Measurements from ENCODE around the gene CERS5.
A peak's percentile ranks its signal among the peaks of the same experiment; 100 is the strongest.

Gene CERS5

DNA sequence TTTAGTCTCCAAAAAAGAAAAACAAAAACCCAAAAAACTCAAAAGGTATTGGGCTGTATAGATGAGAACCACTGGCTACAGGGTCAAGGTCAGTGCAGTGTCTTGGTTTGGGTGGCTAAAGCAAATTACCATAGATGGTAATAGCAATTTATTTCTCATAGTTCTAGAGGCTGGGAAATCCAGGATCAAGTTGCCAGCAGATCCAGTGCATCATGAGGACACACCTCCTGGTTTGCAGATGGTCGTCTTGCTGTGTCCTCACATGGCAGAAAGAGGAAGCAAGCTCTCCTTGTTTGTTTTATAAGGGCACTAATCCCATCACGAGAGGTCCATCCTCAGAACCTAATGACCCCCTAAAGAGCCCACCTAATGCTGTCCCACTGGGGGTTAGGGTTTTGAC is 44.0 kb downstream of the CERS5 start:
- DNase-seq = no peak

DNA sequence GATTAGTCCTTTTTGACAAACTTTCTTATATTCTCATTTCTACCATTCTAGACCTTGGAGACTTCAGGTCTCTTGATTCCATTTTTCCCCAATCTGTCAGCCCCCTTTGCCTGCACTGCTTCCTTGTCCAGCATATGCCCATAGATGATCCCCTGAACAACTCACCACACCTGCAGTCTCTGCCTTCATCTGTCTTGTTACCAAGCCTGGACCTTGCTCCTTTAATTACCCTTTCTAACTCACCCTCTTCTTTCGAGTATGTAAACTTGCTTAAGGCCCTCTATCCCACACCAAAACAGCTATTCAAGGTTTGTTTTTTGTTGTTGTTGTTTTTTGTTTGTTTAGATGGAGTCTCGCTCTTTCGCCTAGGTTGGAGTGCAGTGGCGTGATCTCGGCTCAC is 45.5 kb downstream of the CERS5 start:
- DNase-seq = no peak

DNA sequence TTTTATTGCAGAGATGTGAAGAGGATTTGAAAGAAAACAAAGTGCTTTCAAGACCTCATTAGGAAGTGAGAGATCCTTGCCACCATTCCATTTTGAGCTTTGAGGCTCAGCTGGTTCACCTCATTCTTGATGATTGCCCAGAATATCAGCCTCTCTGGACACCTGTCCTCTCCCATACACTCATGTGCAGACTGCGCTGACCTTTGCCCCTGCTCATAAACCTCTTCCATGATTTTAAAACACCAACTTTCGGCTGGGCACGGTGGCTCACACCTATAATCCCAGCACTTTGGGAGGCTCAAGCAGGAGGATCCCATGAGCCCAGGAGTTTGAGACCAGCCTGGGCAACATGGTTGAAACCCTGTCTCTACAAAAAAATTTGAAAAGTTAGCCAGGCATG is 46.2 kb downstream of the CERS5 start:
- DNase-seq = no peak

DNA sequence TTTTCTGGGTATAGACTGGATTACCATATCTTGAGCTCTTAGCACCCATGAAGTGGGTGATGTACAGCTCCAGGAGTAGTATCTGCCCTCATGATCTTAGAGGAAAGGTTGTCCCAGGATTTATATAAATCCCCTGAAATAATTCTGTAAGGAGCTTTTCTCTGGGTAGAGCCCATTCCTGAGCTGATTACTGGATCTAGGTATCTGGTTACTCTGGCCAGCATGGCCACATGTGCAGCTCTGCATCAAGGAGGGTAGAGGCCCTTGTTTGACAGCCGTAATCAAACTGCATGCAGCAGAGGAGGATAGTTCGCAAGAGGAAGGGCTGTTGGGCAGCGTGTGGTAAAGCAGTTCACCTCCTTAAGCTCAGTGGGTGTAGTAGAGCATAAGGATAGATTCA is 46.6 kb downstream of the CERS5 start:
- no peak for DNase-seq

DNA sequence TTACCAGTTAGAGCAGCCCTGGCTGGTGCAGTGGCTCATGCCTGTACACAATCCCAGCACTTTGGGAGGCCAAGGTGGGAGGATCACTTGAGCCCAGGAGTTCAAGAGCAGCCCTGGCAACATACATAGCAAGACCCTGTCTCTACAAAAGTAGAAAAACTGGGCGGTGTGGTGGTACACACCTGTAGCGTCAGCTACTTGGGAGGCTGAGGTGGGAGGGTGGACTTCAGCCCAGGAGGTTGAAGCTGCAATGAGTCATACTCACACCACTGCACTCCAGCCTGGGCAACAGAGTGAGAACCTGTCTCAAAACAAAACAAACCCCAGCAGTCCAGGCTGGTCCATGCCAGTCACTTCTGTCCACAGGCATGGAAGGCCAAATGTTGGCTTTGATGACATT is 47.8 kb downstream of the CERS5 start:
- no peak for DNase-seq

DNA sequence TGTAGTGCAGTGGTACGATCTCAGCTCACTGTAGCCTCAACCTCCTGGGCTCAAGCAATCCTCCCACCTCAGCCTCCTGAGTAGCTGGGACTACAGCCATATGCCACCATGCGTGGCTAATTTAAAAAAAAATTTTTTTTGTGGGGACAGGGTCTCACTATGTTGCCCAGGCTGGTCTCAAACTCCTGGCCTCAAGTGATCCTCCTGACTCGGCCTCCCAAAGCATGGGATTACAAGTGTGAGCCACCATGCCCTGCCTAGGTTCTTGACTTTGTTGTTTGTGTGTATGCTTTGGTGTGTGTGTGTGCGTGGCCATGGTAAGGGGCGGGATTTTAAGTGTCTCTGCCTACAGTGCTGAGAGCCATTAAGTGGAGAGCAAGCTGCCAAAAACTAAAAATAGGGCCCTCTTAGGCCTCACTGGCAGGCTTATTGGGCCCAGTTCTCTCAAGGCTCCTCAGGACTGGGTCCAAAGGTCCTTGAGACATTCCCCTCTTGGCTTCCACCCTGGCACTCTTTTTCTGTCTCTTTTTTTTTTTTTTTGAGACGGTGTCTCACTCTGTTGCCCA is 50.0 kb downstream of the CERS5 start:
- DNase-seq = no peak

DNA sequence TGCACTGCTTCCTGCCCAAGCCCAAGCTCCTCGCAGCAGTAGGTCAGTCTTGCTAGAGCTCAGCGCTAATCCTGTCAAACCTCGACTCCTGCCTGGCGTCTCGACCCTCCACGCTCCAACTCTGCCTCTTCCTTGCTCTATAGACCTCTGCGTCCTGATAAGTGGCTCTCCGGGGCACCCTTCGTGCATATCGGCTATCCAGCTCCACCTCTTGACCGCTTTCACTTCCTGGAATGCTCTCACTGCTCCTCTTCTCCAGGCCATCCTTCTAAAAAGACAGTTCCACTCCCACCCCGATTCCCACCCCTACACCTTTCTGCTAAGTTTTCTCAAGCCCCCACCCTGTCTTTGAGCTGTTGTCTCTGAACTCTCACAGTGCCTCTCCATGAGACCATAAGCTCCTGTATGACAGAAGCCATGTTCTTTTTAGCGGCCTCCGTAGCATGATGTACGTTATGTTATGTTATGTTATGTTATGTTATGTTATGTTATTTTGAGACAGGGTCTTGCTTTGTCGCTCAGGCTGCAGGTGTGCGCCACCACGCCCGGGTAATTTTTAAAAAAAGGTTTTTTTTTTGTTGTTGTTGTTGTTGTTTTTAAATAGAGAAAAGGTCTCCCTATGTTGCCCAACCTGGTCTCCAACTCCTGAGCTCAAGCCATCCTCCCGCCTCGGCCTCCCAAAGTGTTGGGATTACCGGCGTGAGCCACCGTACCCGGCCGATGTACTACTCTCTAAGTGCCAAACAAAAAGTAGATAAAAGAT is 54.5 kb downstream of the CERS5 start:
- DNase-seq = no peak

DNA sequence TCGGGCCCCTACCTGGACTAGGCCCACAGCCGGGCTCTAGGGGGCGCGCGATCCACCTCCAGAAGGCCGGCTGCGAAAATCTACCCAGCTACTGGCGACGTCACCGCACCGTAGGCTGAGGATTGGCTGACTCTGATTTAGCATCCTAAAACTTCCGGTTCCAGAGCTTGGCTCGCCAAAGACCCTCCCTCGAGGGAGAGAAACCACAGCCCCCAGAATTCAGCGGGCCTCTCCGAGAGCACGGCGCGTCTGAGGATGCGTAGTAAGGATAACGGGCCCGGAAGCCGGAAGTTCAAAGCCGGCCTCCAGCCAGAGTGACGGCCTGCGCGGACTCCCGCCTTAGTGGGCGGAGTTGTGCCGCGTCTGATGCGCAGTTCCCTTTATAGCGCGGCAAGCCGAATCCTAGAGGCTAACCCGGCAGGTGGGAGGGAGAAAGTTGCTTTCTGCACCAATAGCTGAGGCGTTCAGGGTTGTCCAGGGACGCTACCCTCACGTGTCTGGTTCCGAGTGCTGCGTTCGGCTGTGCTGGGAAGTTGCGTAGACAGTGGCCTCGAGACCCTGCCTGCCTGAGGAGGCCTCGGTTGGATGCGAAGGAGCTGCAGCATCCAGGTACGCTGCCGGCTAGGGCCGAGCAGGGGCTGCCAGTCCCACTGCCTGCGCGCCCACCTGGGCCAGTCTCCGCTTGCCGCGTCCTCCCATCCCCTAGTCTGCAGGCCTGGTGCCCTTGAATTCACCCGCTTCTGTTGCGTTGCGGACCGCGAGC is 55.3 kb downstream of the CERS5 start, which contains the start of gene COX14:
TSS of gene COX14 (plus strand) at position 544 of the 763 bp plus-strand sequence. CDS start 7,808 bp downstream, outside the sequence.
- DNase-seq = peak; percentile 100

DNA sequence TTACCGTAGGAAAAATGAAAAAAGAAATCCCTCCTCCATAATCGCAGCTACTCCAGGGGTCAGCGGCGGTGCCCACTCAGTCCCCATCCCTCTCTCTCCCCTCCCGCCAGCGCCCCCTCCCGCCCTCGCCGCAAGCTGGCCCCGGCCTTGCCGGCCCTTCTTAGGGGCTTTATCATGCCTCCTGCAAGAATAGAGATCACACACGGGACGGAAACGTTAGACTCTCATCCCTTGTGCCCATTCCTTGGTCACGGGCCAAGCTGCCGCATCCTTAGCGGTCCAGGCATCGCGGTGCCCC is 55.8 kb downstream of the CERS5 start:
- no peak for DNase-seq

DNA sequence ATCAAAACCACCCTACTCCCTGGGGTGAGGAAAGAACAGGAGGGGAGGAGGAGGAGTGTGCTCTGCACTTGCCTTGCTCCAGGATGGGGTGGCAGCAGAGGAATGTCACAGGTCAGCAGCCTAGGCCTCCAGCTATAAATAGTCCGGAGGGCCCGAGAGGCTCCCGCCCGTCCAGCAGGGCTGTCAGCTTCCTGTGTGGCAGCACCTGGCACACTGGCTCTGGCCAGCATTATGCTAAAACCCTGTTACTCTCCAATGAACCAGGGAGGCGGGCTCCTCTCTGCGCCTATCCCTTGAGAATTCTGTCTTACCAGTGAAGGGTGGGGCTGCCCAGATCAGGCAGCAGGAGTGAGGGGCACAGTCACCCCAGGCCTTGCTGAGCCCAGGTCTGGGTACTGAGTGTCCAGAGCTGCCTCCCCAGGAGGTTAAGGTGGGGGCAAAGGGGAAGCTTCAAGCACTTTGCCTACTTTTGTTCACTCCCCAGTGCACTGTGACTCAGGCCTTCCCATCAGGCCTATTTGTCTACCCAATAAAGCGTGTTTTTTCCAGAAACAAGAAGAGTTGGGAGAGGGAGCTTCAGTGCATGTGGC is 56.3 kb downstream of the CERS5 start:
- DNase-seq = peak; percentile 16

DNA sequence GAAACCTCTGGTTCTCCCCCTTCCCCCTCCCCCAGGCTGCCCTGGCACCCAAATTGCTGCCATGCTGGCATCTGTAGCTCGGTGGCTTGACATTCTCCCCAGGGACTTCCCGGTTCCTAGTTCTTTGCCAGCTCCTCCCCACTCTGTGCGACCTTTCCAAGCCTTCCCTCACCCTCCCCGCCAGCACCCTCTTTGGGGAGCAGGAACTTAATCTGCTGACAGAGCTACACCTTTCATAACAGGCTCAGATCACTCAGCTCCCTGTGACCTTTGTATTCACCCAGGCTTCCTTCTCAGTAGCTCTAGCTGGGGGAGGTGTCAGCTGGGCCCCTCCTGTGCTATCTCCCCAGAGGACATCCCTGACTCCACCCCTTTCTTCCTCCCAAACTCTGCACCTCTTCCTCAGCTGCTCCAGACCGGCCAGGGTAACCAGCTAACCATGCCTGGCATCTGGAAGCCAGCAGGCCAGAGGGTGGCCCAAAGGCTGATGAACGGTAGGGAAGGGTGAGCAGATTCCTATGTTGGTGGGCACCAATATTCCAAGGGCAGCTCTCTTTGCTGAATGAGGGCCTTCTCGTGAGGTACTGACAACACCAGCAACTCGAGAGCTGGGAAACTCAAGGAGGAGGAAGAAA is 56.9 kb downstream of the CERS5 start:
- no peak for DNase-seq

DNA sequence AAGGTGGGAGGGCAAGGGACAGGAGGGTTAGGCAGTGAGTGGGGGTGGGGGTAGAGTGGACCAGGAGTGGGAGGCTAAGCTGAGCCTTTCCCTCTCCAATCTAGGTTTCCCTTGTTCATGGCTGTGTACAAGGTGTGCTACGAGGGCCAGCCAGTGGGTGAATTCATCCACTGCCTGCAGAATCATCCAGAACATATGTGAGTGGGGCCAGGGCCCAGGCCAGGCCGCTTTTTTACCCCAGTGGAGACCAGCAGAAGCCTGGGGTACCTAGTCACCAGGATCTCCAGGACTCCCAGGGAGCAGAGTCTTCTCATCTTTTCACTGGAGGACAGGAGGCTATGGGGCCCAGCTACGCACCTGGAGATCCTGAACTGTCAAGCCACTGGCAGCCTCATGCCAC is 57.9 kb downstream of the CERS5 start:
- DNase-seq = no peak

DNA sequence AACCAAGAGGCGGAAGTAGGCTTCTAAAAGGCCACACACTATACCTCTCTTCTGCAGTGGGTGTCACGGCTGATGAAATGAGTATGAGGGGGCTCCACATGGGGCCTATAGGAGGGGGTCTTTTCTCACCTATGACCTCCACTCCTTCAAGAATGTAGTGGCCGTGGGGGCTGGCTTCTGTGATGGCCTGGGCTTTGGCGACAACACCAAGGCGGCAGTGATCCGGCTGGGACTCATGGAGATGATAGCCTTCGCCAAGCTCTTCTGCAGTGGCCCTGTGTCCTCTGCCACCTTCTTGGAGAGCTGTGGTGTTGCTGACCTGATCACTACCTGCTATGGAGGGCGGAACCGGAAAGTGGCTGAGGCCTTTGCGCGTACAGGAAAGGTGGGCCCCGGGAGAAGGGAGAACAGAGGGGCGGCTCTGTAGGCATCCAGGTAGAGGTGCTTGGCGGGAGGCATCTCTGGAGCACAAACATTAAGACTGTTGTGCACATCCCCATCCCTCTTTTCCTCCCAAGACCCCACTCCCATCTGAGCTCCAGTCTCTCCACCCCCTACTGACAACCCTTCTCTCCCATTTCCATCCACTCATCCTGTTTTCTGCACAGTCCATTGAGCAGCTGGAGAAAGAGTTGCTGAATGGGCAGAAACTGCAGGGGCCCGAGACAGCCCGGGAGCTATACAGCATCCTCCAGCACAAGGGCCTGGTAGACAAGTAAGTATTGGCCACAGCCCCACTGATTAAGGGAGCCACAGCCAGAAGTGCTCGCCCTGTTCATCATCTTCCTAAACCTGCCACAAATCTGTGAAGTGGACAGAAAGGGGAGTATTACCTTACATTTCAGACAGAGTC is 59.5 kb downstream of the CERS5 start:
- no peak for DNase-seq

DNA sequence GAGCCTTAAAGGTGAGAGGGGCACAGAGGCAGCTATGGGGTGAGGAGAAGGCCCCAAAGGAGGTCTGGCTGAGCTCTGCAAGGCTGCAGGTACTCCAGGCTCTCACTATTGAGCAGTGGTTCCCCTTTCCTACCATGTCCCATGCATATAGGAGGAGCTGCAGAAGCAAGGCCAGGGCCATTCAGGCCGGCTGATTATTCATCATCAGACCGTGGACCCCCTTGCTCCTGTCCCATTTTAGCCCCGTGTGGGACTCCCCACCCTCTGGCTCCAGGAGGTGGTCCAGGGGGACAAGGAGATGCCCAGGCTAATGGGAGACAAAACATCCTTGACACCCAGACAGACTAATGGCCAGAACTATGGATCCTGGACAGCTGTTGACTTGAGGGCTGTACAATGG is 60.3 kb downstream of the CERS5 start:
- no peak for DNase-seq

DNA sequence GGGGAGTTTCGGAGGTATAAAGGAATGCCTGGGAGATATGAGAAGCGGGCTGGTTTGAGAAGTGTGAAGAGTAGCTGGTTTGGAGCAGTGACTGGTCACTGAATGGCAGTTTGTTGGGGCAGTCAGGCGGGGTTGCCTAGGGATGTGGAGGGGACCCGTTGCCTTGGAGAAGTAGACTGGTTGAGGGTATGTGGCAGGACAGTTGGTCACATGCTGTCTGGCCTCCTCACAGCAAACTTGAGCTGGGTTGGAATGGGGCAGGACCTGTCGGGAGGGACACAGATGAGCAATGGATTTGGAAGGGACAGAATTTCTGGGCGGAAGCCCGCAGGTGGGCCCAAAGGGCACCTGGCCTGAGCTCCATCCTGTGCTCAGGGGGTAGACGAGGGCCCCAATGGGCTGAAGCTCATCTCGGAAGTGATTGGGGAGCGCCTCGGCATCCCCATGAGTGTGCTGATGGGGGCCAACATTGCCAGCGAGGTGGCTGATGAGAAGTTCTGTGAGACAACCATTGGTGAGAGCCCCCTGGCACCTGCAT is 61.2 kb downstream of the CERS5 start:
- DNase-seq = no peak

DNA sequence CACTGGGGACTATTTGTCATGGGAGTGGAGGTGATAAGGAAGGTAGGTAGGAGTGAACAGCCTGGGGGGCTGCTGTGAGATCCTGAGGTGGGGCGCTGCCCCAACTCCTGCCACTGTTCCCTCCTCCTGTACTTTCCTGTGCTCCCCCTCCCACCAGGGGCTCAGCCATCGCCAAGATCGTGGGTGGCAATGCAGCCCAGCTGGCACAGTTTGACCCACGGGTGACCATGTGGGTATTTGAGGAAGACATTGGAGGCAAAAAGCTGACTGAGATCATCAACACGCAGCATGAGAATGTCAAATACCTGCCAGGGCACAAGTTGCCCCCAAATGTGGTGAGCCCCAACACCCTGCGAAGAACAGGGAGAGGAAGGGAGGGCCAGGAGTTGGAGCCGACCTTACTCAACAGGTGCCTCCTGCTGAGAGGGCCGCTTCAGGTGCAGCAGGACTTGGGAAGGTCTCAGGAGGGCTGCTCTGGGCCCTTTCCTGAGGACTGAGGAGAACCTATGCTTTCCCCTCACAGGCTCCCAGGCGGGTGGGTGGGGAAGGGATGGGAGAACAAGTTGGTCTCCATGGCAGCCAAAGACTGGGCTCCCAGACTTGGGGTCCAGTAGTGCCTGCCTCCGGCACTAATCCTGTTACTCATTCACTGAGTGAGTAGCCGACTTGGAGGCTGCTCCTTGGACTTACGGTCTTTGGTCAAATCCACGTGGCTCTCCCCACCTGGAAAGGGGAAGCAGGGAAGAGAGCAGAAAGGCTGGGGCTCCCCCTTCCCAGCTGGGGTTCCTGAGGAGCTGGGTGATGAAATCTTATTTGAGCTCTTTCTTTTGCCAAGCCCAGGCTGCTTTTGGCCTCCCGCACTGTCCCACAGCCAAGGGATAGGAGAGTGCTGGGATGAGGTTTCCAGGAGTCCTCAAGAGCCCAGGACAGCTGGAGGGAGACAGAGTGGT is 62.5 kb downstream of the CERS5 start:
- DNase-seq = no peak

DNA sequence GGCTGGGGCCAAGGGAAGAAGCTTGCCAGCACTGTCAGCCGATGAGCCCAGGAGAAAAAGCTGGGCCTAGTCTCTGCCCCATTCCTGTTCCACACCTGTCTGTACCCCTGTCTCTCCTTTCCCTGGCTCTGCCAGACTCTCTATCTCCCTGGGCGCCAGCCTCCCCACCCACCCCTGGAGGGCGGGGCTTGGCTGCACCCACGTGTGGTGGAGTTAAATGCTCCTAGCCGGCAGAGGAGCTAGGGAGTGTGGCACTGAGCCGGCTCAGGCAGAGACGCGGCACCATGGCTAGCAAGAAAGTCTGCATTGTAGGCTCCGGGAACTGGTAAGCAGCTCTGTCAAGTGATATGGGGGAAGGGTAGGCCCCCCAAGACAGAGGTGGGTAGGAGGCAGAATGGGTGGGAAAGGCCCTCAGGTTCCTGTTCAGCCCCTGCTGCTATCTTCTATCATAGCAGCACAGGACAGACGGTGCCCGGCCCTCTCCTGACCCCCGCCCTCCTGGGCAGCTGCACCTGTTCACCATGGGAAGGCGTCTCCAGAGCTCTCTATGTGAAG is 63.3 kb downstream of the CERS5 start, which contains the start of gene GPD1:
TSS of gene GPD1 (plus strand) at position 242 of the 555 bp plus-strand sequence. CDS start at position 285, 43 bp downstream.
- DNase-seq = no peak

DNA sequence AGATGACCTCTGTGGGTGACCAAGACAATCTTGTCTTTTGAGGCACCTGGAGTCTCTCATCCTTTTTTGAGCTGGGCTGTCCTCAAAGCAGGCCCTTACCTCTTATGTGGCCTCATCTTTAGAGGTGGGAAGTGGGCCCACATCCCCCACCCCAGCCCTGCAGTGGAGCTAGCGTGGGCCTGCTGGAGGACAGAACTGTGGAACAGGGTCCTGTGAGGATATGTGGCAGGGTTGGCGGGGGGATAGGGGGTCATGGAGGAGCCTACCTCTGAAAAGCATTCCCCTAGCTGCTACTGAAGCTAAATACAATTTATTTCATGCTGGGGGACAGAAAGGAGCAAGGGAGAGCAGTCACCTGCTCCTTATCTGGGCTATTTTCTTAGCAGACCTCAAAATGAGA is 63.8 kb downstream of the CERS5 start:
- no peak for DNase-seq

DNA sequence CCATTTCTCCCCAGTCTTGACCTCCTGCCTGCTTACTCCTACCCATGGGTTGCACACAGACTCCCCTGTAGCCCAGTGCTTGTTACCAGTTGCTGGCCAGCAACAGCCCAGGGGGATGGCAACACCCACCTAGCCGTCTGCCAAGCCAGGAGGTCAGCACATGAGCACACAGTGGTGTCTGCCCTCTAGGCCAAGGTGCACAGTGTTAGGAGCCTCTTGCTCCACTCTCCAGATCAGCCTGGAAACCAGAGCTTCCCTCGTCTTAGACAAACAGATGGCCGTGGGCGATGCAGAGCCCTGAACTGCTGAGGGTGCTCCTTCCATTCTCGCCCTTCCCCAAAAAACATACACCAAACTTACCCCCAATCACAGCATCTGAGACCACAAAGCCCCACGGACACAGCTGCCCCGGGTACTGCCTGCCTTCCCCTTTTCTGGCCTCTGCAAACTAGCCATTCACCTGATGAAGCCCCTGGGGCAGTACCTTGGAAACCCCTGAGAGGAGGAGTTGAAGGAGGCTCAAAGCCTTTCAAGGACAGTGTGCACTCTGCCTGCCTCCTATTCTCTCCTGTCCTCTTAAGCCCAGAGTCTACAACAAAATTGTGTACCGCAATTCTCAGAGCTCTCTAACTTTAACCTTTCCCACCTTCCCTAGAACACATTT is 64.4 kb downstream of the CERS5 start:
- DNase-seq = no peak

DNA sequence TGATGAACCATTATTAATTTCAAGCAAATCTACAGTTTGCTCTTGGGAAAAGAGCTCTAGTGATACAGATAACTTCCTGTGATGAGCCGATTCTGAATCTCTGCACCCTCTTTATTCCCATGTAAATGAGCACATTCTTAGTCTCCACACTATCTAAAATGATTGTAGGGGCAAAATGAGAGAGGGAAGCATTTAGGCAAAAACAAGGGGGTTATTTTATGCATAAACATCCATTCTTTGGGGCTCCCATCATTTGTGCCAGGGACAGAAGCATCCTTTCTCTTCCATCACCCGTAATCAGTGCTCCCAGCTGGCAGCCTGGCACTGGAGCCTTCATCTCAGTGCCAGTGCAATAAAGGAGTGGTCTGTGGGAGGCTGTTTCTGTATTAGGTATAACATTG is 65.0 kb downstream of the CERS5 start:
- DNase-seq = no peak

Data from CD4-positive, alpha-beta T cell treated with Interferon gamma for 1 hour (primary cell).